GM12878 (cell line): ENCODE data around the gene MED4. TPM values are rescaled to one million over a fixed set of nuclear protein-coding genes. Genes with fewer than 3 reads are reported as not detected.
"Not testable (repeated sequence)": the region's sequence is repeated elsewhere in the genome, so short reads cannot be mapped to it uniquely, and the experiment has no call there.

Experiments
- ATAC-seq: fragments of 200-7000 bp; cut with Tn5 transposase; 3 replicates; pipeline ENCODE4 v1.9.1; 2020; ENCODE audit warnings: mild to moderate bottlenecking, moderate library complexity
- BruUV-seq: library from RNA; stranded (reverse); fragments of 400-500 nt; replicated peaks from 2 replicates; lab custom pipeline; 2021; lab: Mats Ljungman, UMichigan
- CTCF ChIA-PET: fragments of 300-600 bp; sonication (Branson Sonifier 250); formaldehyde crosslinking; extraction: SDS; loops from one replicate; lab custom pipeline; 2021; ENCODE audit warnings: inconsistent platforms; lab: Yijun Ruan, JAX
- POLR2A ChIA-PET: fragments of 350-600 bp; formaldehyde crosslinking; extraction: SDS; loops from one replicate; lab custom pipeline; 2021; ENCODE audit warnings: inconsistent platforms; lab: Charles Lee
- RAD21 ChIA-PET: fragments of 300-600 bp; sonication (Branson Sonifier 250); formaldehyde crosslinking; loops from one replicate; lab custom pipeline; 2023; ENCODE audit warnings: antibody characterized with exemption; ENCODE audit not compliant: unreplicated experiment; lab: Charles Lee
- SMC1A ChIA-PET: fragments of 300-600 bp; sonication (Branson Sonifier 250); formaldehyde crosslinking; loops from one replicate; lab custom pipeline; 2023; ENCODE audit not compliant: unreplicated experiment, uncharacterized antibody; lab: Charles Lee
- DNase-seq: peaks from one replicate; pipeline ENCODE4 v3.0.0-alpha.2; 2011; ENCODE audit warnings: low read depth, low spot score
- FAIRE-seq: peaks from 3 replicates; lab custom pipeline; 2011; peaks lifted over from hg19 to GRCh38; lab: Jason Lieb, UNC
- H2AFZ ChIP-seq: 2 replicates; pipeline ENCODE4 v1.6.0; 2011; ENCODE audit warnings: low read depth, low read length, control low read depth; ENCODE audit not compliant: control insufficient read depth
- H3K27ac ChIP-seq: 2 replicates; pipeline ENCODE4 v1.5.1; 2011; ENCODE audit warnings: control low read depth; ENCODE audit not compliant: control insufficient read depth, insufficient read depth
- H3K27me3 ChIP-seq, 2 experiments: replicated peaks in 1 of 2; 2 replicates each; pipeline versions ENCODE4 v1.6.0 to v1.6.1; 2011; ENCODE audit warnings: low read length in 1 of 2; ENCODE audit not compliant: control insufficient read depth in 2 of 2, insufficient read depth in 2 of 2
- H3K36me3 ChIP-seq, 2 experiments: 2 replicates each; pipeline ENCODE4 v1.5.1; 2011; ENCODE audit warnings: low read length in 1 of 2; ENCODE audit not compliant: control insufficient read depth in 2 of 2, insufficient read depth in 2 of 2
- H3K4me1 ChIP-seq: 2 replicates; pipeline ENCODE4 v1.6.1; 2011; ENCODE audit warnings: mild to moderate bottlenecking, low read length, moderate library complexity, mixed read lengths; ENCODE audit not compliant: control insufficient read depth, insufficient read depth
- H3K4me2 ChIP-seq: 2 replicates; pipeline ENCODE4 v1.6.0; 2011; ENCODE audit warnings: control low read depth; ENCODE audit not compliant: control insufficient read depth, insufficient read depth
- H3K4me3 ChIP-seq: fragments of 200-600 bp; sonication (generic); 2 replicates; pipeline ENCODE4 v1.5.1; 2016
- H3K79me2 ChIP-seq: 2 replicates; pipeline ENCODE4 v1.6.0; 2011; ENCODE audit warnings: low read length; ENCODE audit not compliant: control insufficient read depth, insufficient read depth
- H3K9ac ChIP-seq: 2 replicates; pipeline ENCODE4 v1.8.0; 2011; ENCODE audit warnings: low read length, control low read depth, mixed read lengths; ENCODE audit not compliant: control insufficient read depth, insufficient read depth
- H3K9me3 ChIP-seq: replicated peaks from 3 replicates; pipeline ENCODE4 v1.5.1; 2011; ENCODE audit warnings: mild to moderate bottlenecking, low read length; ENCODE audit not compliant: control insufficient read depth, insufficient read depth
- H4K20me1 ChIP-seq: 2 replicates; pipeline ENCODE4 v1.6.0; 2011; ENCODE audit not compliant: control insufficient read depth, insufficient read depth
- ETV6 ChIP-seq, 2 experiments: fragments of 450-650 bp in 1 of 2; IDR thresholded peaks in 1 of 2; conservative IDR thresholded peaks in 1 of 2; 2 replicates each; pipeline ENCODE4 v1.6.1; 2014; ENCODE audit warnings: antibody characterized with exemption in 1 of 2, borderline replicate concordance in 1 of 2, low read depth in 1 of 2, mild to moderate bottlenecking in 1 of 2, moderate library complexity in 1 of 2
- MTA2 ChIP-seq: fragments of 450-650 bp; IDR thresholded peaks from 2 replicates; pipeline ENCODE4 v1.6.1; 2016; ENCODE audit warnings: low read depth, mild to moderate bottlenecking, moderate library complexity
- POU2F2 ChIP-seq: IDR thresholded peaks from 3 replicates; pipeline ENCODE4 v1.6.1; 2011; ENCODE audit warnings: low read depth, mild to moderate bottlenecking, low read length, borderline replicate concordance
- RAD51 ChIP-seq: fragments of 450-650 bp; IDR thresholded peaks from 2 replicates; pipeline ENCODE4 v1.6.1; 2016; ENCODE audit warnings: moderate library complexity, mild to moderate bottlenecking, inconsistent platforms
- RFX5 ChIP-seq: IDR thresholded peaks from 2 replicates; pipeline ENCODE4 v1.6.1; 2011; ENCODE audit warnings: low read depth, low read length, improper control_type of control experiment
- SUPT20H ChIP-seq: IDR thresholded peaks from 2 replicates; pipeline ENCODE4 v1.6.1; 2011; ENCODE audit warnings: low read depth, mild to moderate bottlenecking, low read length, moderate library complexity, borderline replicate concordance; ENCODE audit not compliant: control insufficient read depth
- YY1 ChIP-seq: IDR thresholded peaks from 2 replicates; pipeline ENCODE4 v1.6.1; 2011; ENCODE audit warnings: low read depth, mild to moderate bottlenecking, low read length
- WGBS: methylation state at CpG from one replicate; pipeline ENCODE4 v1.1.6; 2016; ENCODE audit warnings: low lambda C conversion rate; ENCODE audit not compliant: insufficient replicate concordance, insufficient coverage; ENCODE audit errors: missing lambda C conversion rate; 5-methylcytosine and 5-hydroxymethylcytosine counted together
- in situ Hi-C: fragments of 300-500 bp; cut with MboI; formaldehyde crosslinking; loops from 9 replicates; pipeline ENCODE4 v1.14.3; 2018; ENCODE audit warnings: mixed read lengths
- intact Hi-C: fragments of 100-400 bp; cut with micrococcal nuclease; formaldehyde crosslinking; loops from one replicate; pipeline ENCODE4 v1.14.2; 2022; ENCODE audit not compliant: unreplicated experiment
- polyA plus RNA-seq, 11 experiments: library from polyadenylated mRNA; depleted of rRNA in 4 of 11; unstranded in 6 of 11; stranded (reverse) in 5 of 11; fragments of >200 nt; fragmentation: Nextera tagmentation in 4 of 11; fragmentation: Illumina TruSeq in 1 of 11; extraction: Ambion mirVana in 4 of 11; extraction: Trizol in 1 of 11; gene quantifications; 1 replicate in 1 of 11; 2 replicates in 10 of 11; pipeline versions ENCODE4 v1.2.1 to v1.2.3, GENCODE V29; 2011 to 2016; ENCODE audit warnings: inconsistent platforms in 2 of 11, missing spikeins in 2 of 11, low read depth in 1 of 11
- total RNA-seq, 4 experiments: library from RNA; depleted of rRNA in 3 of 4; stranded (reverse); fragments of >200 nt in 3 of 4; fragmentation: Illumina TruSeq in 1 of 4; extraction: Trizol in 1 of 4; gene quantifications; 2 replicates each; pipeline versions ENCODE4 v1.2.1 to v1.2.3, GENCODE V29; 2013 to 2021
- TF ChIP-seq, protein P1 (sequence below): IDR thresholded peaks from 2 replicates; pipeline ENCODE4 v1.6.1; 2011; ENCODE audit warnings: borderline replicate concordance, low read depth, mild to moderate bottlenecking, moderate library complexity, low read length; ENCODE audit not compliant: insufficient read depth, poor library complexity, severe bottlenecking
- TF ChIP-seq, protein P2 (sequence below): fragments of 450-650 bp; IDR thresholded peaks from 2 replicates; pipeline ENCODE4 v1.6.1; 2017; ENCODE audit warnings: mild to moderate bottlenecking, moderate library complexity
- TF ChIP-seq, protein P3 (sequence below): fragments of 450-650 bp; IDR thresholded peaks from 2 replicates; pipeline ENCODE4 v1.6.1; 2016; ENCODE audit warnings: mild to moderate bottlenecking

The MED4 gene
- total and polyA plus RNA-seq, 10 of the 15 experiments (the other 5 are each of a cell fraction or from before 2014, with no cell fraction given), result 31.5 to 117 (median 87.4) TPM

DNA sequence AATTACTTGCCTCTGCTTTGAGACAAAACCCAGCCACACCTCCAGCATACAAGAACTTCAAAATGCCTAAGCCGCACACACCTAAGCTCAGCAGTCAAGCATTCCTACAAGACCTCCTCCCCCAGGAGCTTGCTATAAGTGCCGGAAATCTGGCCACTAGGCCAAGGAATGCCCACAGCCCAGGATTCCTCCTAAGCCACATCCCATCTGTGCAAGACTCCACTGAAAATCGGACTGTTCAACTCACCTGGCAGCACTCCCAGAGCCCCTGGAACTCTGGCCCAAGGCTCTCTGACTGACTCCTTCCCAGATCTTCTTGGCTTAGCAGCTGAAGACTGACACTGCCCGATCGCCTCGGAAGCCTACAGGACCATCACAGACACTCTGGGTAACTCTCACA lies 36.4 kb downstream of the MED4 start:
- H3K4me2 ChIP-seq, H3K27ac ChIP-seq, H4K20me1 ChIP-seq, POLR2A ChIA-PET, H3K79me2 ChIP-seq, intact Hi-C loops, H2AFZ ChIP-seq, H3K9me3 ChIP-seq, RAD21 ChIA-PET, FAIRE-seq, H3K9ac ChIP-seq, H3K4me3 ChIP-seq, H3K4me1 ChIP-seq, H3K27me3 ChIP-seq, CTCF ChIA-PET, BruUV-seq, H3K36me3 ChIP-seq, DNase-seq, in situ Hi-C loops, ATAC-seq: not testable (repeated sequence)
- SMC1A ChIA-PET, result interaction anchor here (0.7 kb wide), 1 partner anchor 10 kb away, joined by 3 read pairs; no protein-coding TSS in a partner anchor
- WGBS, result 87% methylated on average over 6 of the region's 6 CpGs

- ChIA-PET POLR2A (no interaction called here), RAD21 (no interaction called here), SMC1A (no interaction called here), CTCF (no interaction called here)
- intact Hi-C loops, result no loop called here
- no peaks in the 10 kb centered on the region for H3K9me3 ChIP-seq
- H3K4me2 ChIP-seq, result no peak overlapping the region
- H3K79me2 ChIP-seq, result no peaks in the 10 kb centered on the region
- H3K4me1 ChIP-seq, result no peaks in the 10 kb centered on the region
- H2AFZ ChIP-seq, result no peak overlapping the region
- no peaks in the 10 kb centered on the region for H3K27me3 ChIP-seq
- FAIRE-seq, result no peak
- no peak for DNase-seq
- no peak overlapping the region for H3K4me3 ChIP-seq
- H3K36me3 ChIP-seq, result peaks cover 0 to 6% of the 10 kb centered on the region in 2 experiments; a peak in 2 of 4 replicates
- BruUV-seq, result no TSS peak
- no peaks in the 10 kb centered on the region for H4K20me1 ChIP-seq
- in situ Hi-C loops, result no loop called here
- WGBS, result 47% methylated on average over 5 of the region's 5 CpGs
- ATAC-seq, result no peak
- H3K27ac ChIP-seq, result no peak overlapping the region
- no peak overlapping the region for H3K9ac ChIP-seq
- TF ChIP-seq, protein P1, sequence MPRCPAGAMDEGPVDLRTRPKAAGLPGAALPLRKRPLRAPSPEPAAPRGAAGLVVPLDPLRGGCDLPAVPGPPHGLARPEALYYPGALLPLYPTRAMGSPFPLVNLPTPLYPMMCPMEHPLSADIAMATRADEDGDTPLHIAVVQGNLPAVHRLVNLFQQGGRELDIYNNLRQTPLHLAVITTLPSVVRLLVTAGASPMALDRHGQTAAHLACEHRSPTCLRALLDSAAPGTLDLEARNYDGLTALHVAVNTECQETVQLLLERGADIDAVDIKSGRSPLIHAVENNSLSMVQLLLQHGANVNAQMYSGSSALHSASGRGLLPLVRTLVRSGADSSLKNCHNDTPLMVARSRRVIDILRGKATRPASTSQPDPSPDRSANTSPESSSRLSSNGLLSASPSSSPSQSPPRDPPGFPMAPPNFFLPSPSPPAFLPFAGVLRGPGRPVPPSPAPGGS, result no peak
- no peak for TF ChIP-seq RAD51
- TF ChIP-seq MTA2, result no peak
- TF ChIP-seq, protein P2, sequence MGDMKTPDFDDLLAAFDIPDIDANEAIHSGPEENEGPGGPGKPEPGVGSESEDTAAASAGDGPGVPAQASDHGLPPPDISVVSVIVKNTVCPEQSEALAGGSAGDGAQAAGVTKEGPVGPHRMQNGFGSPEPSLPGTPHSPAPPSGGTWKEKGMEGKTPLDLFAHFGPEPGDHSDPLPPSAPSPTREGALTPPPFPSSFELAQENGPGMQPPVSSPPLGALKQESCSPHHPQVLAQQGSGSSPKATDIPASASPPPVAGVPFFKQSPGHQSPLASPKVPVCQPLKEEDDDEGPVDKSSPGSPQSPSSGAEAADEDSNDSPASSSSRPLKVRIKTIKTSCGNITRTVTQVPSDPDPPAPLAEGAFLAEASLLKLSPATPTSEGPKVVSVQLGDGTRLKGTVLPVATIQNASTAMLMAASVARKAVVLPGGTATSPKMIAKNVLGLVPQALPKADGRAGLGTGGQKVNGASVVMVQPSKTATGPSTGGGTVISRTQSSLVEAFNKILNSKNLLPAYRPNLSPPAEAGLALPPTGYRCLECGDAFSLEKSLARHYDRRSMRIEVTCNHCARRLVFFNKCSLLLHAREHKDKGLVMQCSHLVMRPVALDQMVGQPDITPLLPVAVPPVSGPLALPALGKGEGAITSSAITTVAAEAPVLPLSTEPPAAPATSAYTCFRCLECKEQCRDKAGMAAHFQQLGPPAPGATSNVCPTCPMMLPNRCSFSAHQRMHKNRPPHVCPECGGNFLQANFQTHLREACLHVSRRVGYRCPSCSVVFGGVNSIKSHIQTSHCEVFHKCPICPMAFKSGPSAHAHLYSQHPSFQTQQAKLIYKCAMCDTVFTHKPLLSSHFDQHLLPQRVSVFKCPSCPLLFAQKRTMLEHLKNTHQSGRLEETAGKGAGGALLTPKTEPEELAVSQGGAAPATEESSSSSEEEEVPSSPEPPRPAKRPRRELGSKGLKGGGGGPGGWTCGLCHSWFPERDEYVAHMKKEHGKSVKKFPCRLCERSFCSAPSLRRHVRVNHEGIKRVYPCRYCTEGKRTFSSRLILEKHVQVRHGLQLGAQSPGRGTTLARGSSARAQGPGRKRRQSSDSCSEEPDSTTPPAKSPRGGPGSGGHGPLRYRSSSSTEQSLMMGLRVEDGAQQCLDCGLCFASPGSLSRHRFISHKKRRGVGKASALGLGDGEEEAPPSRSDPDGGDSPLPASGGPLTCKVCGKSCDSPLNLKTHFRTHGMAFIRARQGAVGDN, result no peak
- TF ChIP-seq RFX5, result no peak
- no peak for TF ChIP-seq SUPT20H
- TF ChIP-seq ETV6 (conservative IDR thresholded peaks at IDR 0.05 in 1 of 2, IDR thresholded peaks at IDR 0.05 in 1 of 2; ENCODE audit: borderline replicate concordance in 1 of 2, low read depth in 1 of 2), result no peak
- TF ChIP-seq YY1, result no peak
- TF ChIP-seq, protein P3, sequence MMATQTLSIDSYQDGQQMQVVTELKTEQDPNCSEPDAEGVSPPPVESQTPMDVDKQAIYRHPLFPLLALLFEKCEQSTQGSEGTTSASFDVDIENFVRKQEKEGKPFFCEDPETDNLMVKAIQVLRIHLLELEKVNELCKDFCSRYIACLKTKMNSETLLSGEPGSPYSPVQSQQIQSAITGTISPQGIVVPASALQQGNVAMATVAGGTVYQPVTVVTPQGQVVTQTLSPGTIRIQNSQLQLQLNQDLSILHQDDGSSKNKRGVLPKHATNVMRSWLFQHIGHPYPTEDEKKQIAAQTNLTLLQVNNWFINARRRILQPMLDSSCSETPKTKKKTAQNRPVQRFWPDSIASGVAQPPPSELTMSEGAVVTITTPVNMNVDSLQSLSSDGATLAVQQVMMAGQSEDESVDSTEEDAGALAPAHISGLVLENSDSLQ, result no peak
- no peak for TF ChIP-seq POU2F2
Observed at GRCh38 chr13:48055712-48056111, 39.2 kb downstream of the MED4 start.
